CD4-positive, alpha-beta memory T cell (primary cell): ENCODE results near the gene CTF1. TPM values are rescaled to one million over a fixed set of nuclear protein-coding genes. Genes with fewer than 3 reads are reported as not detected.

Experiments
- CTCF ChIA-PET: fragments of 350-600 bp; sonication (Branson Sonifier 250); formaldehyde crosslinking; loops from one replicate; lab custom pipeline; 2021; ENCODE audit warnings: inconsistent platforms; ENCODE audit not compliant: partially characterized antibody; lab: Charles Lee
- POLR2A ChIA-PET: fragments of 350-600 bp; sonication (Branson Sonifier 250); formaldehyde crosslinking; loops from one replicate; lab custom pipeline; 2021; ENCODE audit not compliant: partially characterized antibody; lab: Charles Lee
- DNase-seq, 5 donors: peaks; one replicate each; pipeline versions ENCODE4 v3.0.0 to v3.0.0-alpha.2; 2020 to 2022; ENCODE audit warnings: mixed read lengths in 1 of 5
- H3K27ac ChIP-seq: one replicate; pipeline ENCODE4 v1.7.0; 2013; ENCODE audit warnings: low read depth, low read length
- H3K27me3 ChIP-seq: 2 replicates; pipeline ENCODE4 v1.7.0; 2013; ENCODE audit warnings: mild to moderate bottlenecking, low read length, moderate library complexity; ENCODE audit not compliant: insufficient read depth
- H3K36me3 ChIP-seq: 2 replicates; pipeline ENCODE4 v1.7.0; 2013; ENCODE audit warnings: mild to moderate bottlenecking, low read length, moderate library complexity; ENCODE audit not compliant: insufficient read depth
- H3K4me1 ChIP-seq: 2 replicates; pipeline ENCODE4 v1.7.0; 2013; ENCODE audit warnings: mild to moderate bottlenecking, low read length, moderate library complexity; ENCODE audit not compliant: insufficient read depth
- H3K4me3 ChIP-seq, 2 donors: one replicate each; pipeline ENCODE4 v1.7.0; 2013; ENCODE audit warnings: low read length in 2 of 2, mild to moderate bottlenecking in 1 of 2
- H3K9me3 ChIP-seq, 2 donors: one replicate each; pipeline ENCODE4 v1.7.0; 2013; ENCODE audit warnings: low read length in 2 of 2, control low read depth in 1 of 2; ENCODE audit not compliant: control insufficient read depth in 1 of 2
- H3K27ac Mint-ChIP-seq, 7 donors: one replicate each; pipeline ENCODE4 v1.8.0; 2020 to 2021; ENCODE audit warnings: mixed read lengths in 7 of 7, mild to moderate bottlenecking in 6 of 7, inconsistent platforms in 3 of 7, moderate library complexity in 3 of 7
- H3K27me3 Mint-ChIP-seq, 2 donors: one replicate each; pipeline ENCODE4 v1.8.0; 2020 to 2021; ENCODE audit warnings: mixed read lengths in 2 of 2
- H3K36me3 Mint-ChIP-seq, 2 donors: one replicate each; pipeline ENCODE4 v1.8.0; 2020 to 2021; ENCODE audit warnings: mixed read lengths in 2 of 2, inconsistent platforms in 1 of 2, mild to moderate bottlenecking in 1 of 2
- H3K4me1 Mint-ChIP-seq, 4 donors: one replicate each; pipeline ENCODE4 v1.8.0; 2020 to 2021; ENCODE audit warnings: mixed read lengths in 4 of 4, mild to moderate bottlenecking in 1 of 4
- H3K4me3 Mint-ChIP-seq, 8 donors: one replicate each; pipeline ENCODE4 v1.8.0; 2020 to 2021; ENCODE audit warnings: mixed read lengths in 8 of 8, mild to moderate bottlenecking in 7 of 8, moderate library complexity in 6 of 8, inconsistent platforms in 3 of 8
- H3K9me3 Mint-ChIP-seq, 8 donors: one replicate each; pipeline ENCODE4 v1.8.0; 2020 to 2021; ENCODE audit warnings: mixed read lengths in 8 of 8, mild to moderate bottlenecking in 5 of 8, inconsistent platforms in 3 of 8, moderate library complexity in 1 of 8
- intact Hi-C: fragments of 100-400 bp; cut with micrococcal nuclease; formaldehyde crosslinking; loops from one replicate; pipeline ENCODE4 v1.15.1; 2023
- polyA plus RNA-seq, 2 donors: library from polyadenylated mRNA; unstranded; fragments of 300-500 nt; fragmentation: Illumina TruSeq; gene quantifications; one replicate each; pipeline ENCODE4 v1.2.3, GENCODE V29; 2021
- total RNA-seq, 2 experiments: library from RNA; stranded (reverse); gene quantifications; one replicate each; pipeline ENCODE4 v1.2.3, GENCODE V29; 2021

CTF1 gene
- total RNA-seq (under 1 TPM; 0.19 to 0.26 TPM), polyA plus RNA-seq (not detected)

GRCh38 chr16:30896261-30896888 is at the start of gene CTF1:
Gene CTF1, plus strand, starts transcription at chr16:30896614. Its CDS starts 30 bp downstream, at chr16:30896644.
- H3K9me3 ChIP-seq: no peaks in the 10 kb centered on the region
- ChIA-PET CTCF (interaction anchor here (0.9 to 8.3 kb wide), 2 partner anchors 52 to 83 kb away, joined by 3 to 124 read pairs; no protein-coding TSS in a partner anchor), POLR2A (interaction anchor here (0.5 to 10.9 kb wide), 4 partner anchors 20 to 389 kb away, joined by 3 to 177 read pairs (median 4); no protein-coding TSS in a partner anchor)
- peaks cover 30 to 60% (median 45%) of the 10 kb centered on the region in 4 donors for H3K4me1 Mint-ChIP-seq
- H3K27me3 Mint-ChIP-seq: no peaks in the 10 kb centered on the region
- H3K4me3 Mint-ChIP-seq: peak within 1 kb of the TSS; percentile 59 to 88 (median 79)
- peaks cover 3% of the 10 kb centered on the region for H3K36me3 ChIP-seq
- H3K27ac ChIP-seq: peak within 1 kb of the TSS; percentile 46
- peaks cover 0 to 6% of the 10 kb centered on the region in 2 donors for H3K36me3 Mint-ChIP-seq
- H3K27ac Mint-ChIP-seq: peak within 1 kb of the TSS; percentile 83 to 97 (median 90)
- H3K4me3 ChIP-seq: no peak within 1 kb of the TSS
- peaks cover 40% of the 10 kb centered on the region for H3K4me1 ChIP-seq
- peaks cover 0 to 3% (median 0%) of the 10 kb centered on the region in 8 donors for H3K9me3 Mint-ChIP-seq
- intact Hi-C loops: loop anchor here (2.0 kb wide), 1 partner anchor 60 kb away; the partner anchor contains the start of gene SETD1A
- no peaks in the 10 kb centered on the region for H3K27me3 ChIP-seq
- no peak for DNase-seq

GRCh38 chr16:30846649-30847402 is 49.6 kb upstream of the CTF1 start:
- peaks cover 6% of the 10 kb centered on the region for H3K4me1 ChIP-seq
- Mint-ChIP-seq H3K4me1 (peaks cover 6 to 11% (median 10%) of the 10 kb centered on the region in 4 donors), H3K4me3 (no peak overlapping the region), H3K27me3 (no peaks in the 10 kb centered on the region), H3K9me3 (no peaks in the 10 kb centered on the region), H3K27ac (peak overlapping the region in 1 of 7 donors; percentile 42), H3K36me3 (no peaks in the 10 kb centered on the region)
- intact Hi-C loops: loop anchor here (10.0 kb wide), 1 partner anchor 1018 kb away; no protein-coding TSS in a partner anchor
- no peaks in the 10 kb centered on the region for H3K36me3 ChIP-seq
- H3K4me3 ChIP-seq: no peak overlapping the region
- no peak for DNase-seq
- no peak overlapping the region for H3K27ac ChIP-seq
- H3K27me3 ChIP-seq: no peaks in the 10 kb centered on the region
- ChIA-PET POLR2A (interaction anchor here (1.8 to 3.7 kb wide), 3 partner anchors 29 to 55 kb away, joined by 5 to 50 read pairs (median 30); no protein-coding TSS in a partner anchor), CTCF (interaction anchor here (0.6 to 6.5 kb wide), 9 partner anchors 8 to 1022 kb away, joined by 3 to 124 read pairs (median 12); partner anchors contain the start of gene CTF1)
- H3K9me3 ChIP-seq: no peaks in the 10 kb centered on the region

GRCh38 chr16:30850246-30850645 is 46.2 kb upstream of the CTF1 start:
- Histone ChIP-seq H3K4me1 (peaks cover under 1% of the 10 kb centered on the region), H3K27ac (no peak overlapping the region), H3K9me3 (no peaks in the 10 kb centered on the region), H3K36me3 (no peaks in the 10 kb centered on the region), H3K4me3 (no peak overlapping the region), H3K27me3 (no peaks in the 10 kb centered on the region)
- Mint-ChIP-seq H3K9me3 (no peaks in the 10 kb centered on the region), H3K27me3 (no peaks in the 10 kb centered on the region), H3K27ac (no peak overlapping the region), H3K4me3 (no peak overlapping the region), H3K36me3 (peaks cover 6 to 8% of the 10 kb centered on the region in 2 donors), H3K4me1 (peaks cover 0 to 3% (median 1%) of the 10 kb centered on the region in 4 donors)
- DNase-seq: no peak
- CTCF ChIA-PET: interaction anchor here (0.7 kb wide), 1 partner anchor 56 kb away, joined by 3 read pairs; no protein-coding TSS in a partner anchor
- POLR2A ChIA-PET: no interaction called here
- intact Hi-C loops: no loop called here

- Mint-ChIP-seq H3K27me3 (no peaks in the 10 kb centered on the region), H3K9me3 (no peaks in the 10 kb centered on the region), H3K27ac (peak overlapping the region in 1 of 7 donors; percentile 40), H3K36me3 (peaks cover 6 to 12% of the 10 kb centered on the region in 2 donors), H3K4me3 (no peak overlapping the region), H3K4me1 (no peaks in the 10 kb centered on the region)
- Histone ChIP-seq H3K4me1 (no peaks in the 10 kb centered on the region), H3K9me3 (no peaks in the 10 kb centered on the region), H3K27ac (no peak overlapping the region), H3K36me3 (no peaks in the 10 kb centered on the region), H3K27me3 (no peaks in the 10 kb centered on the region), H3K4me3 (no peak overlapping the region)
- POLR2A ChIA-PET: no interaction called here
- CTCF ChIA-PET: interaction anchor here (0.6 to 1.9 kb wide), 3 partner anchors 8 to 21 kb away, joined by 3 to 14 read pairs (median 12); no protein-coding TSS in a partner anchor
- DNase-seq: no peak
- intact Hi-C loops: no loop called here
Observed at GRCh38 chr16:30853758-30854157, 42.7 kb upstream of the CTF1 start.

GRCh38 chr16:30858111-30858495 is 38.3 kb upstream of the CTF1 start:
- no peaks in the 10 kb centered on the region for H3K36me3 ChIP-seq
- H3K9me3 Mint-ChIP-seq: no peaks in the 10 kb centered on the region
- peaks cover 6 to 12% of the 10 kb centered on the region in 2 donors for H3K36me3 Mint-ChIP-seq
- H3K4me3 Mint-ChIP-seq: no peak overlapping the region
- no peaks in the 10 kb centered on the region for H3K9me3 ChIP-seq
- no peak overlapping the region for H3K27ac ChIP-seq
- no peak for DNase-seq
- no peaks in the 10 kb centered on the region for H3K27me3 ChIP-seq
- no peak overlapping the region for H3K27ac Mint-ChIP-seq
- no peaks in the 10 kb centered on the region for H3K4me1 Mint-ChIP-seq
- no peaks in the 10 kb centered on the region for H3K27me3 Mint-ChIP-seq
- H3K4me1 ChIP-seq: no peaks in the 10 kb centered on the region
- intact Hi-C loops: no loop called here
- CTCF ChIA-PET: interaction anchor here (0.7 to 1.5 kb wide), 3 partner anchors 9 to 1850 kb away, joined by 3 to 5 read pairs (median 3); no protein-coding TSS in a partner anchor
- H3K4me3 ChIP-seq: no peak overlapping the region
- POLR2A ChIA-PET: no interaction called here

GRCh38 chr16:30858829-30859423 is 37.5 kb upstream of the CTF1 start:
- Mint-ChIP-seq H3K36me3 (peaks cover 0 to 4% of the 10 kb centered on the region in 2 donors), H3K9me3 (no peaks in the 10 kb centered on the region), H3K4me3 (no peak overlapping the region), H3K27me3 (no peaks in the 10 kb centered on the region), H3K4me1 (no peaks in the 10 kb centered on the region), H3K27ac (no peak overlapping the region)
- intact Hi-C loops: no loop called here
- H3K9me3 ChIP-seq: no peaks in the 10 kb centered on the region
- H3K27me3 ChIP-seq: no peaks in the 10 kb centered on the region
- ChIA-PET CTCF (interaction anchor here (1.0 to 1.5 kb wide), 2 partner anchors 14 to 43 kb away, joined by 3 to 5 read pairs; no protein-coding TSS in a partner anchor), POLR2A (no interaction called here)
- no peaks in the 10 kb centered on the region for H3K4me1 ChIP-seq
- H3K36me3 ChIP-seq: no peaks in the 10 kb centered on the region
- no peak overlapping the region for H3K4me3 ChIP-seq
- H3K27ac ChIP-seq: no peak overlapping the region
- DNase-seq: no peak
